Activated CD4-positive, CD25-positive, alpha-beta regulatory T cell treated with anti-CD3 and anti-CD28 coated beads, Interleukin-2, amount 50 U/mL, for 72 hours (primary cell): Measurements from ENCODE around the gene YPEL4.

ENCODE experiments used
- DNase-seq: peaks from one replicate; pipeline ENCODE4 v3.0.0; 2021

YPEL4 gene

GRCh38 chr11:57630171-57630570 lies 19.5 kb downstream of the YPEL4 start:
- no peak for DNase-seq

GRCh38 chr11:57626895-57627294 lies 22.8 kb downstream of the YPEL4 start:
- DNase-seq, result no peak

GRCh38 chr11:57624864-57625263 lies 24.8 kb downstream of the YPEL4 start:
- no peak for DNase-seq

GRCh38 chr11:57622263-57622662 lies 27.4 kb downstream of the YPEL4 start:
- DNase-seq, result no peak

- no peak for DNase-seq
These were observed 29.2 kb downstream of the YPEL4 start for GRCh38 chr11:57620467-57620866.

GRCh38 chr11:57619331-57619730 lies 30.4 kb downstream of the YPEL4 start:
- DNase-seq, result no peak

GRCh38 chr11:57618438-57618837 lies 31.3 kb downstream of the YPEL4 start:
- DNase-seq, result no peak

- DNase-seq, result no peak
These were observed 33.1 kb downstream of the YPEL4 start for GRCh38 chr11:57616595-57616994.

GRCh38 chr11:57615308-57615707 lies 34.4 kb downstream of the YPEL4 start:
- no peak for DNase-seq

- no peak for DNase-seq
These were observed 35.4 kb downstream of the YPEL4 start for GRCh38 chr11:57614234-57614772.

- no peak for DNase-seq
These were observed 39.5 kb downstream of the YPEL4 start for GRCh38 chr11:57610170-57610569.

GRCh38 chr11:57605028-57605420 lies 44.7 kb downstream of the YPEL4 start:
- no peak for DNase-seq

- no peak for DNase-seq
These were observed 45.2 kb downstream of the YPEL4 start for GRCh38 chr11:57604296-57605027.

- DNase-seq, result no peak
These were observed 48.4 kb downstream of the YPEL4 start for GRCh38 chr11:57601297-57601696.

- DNase-seq, result no peak
These were observed 50.3 kb downstream of the YPEL4 start for GRCh38 chr11:57599381-57599780.

- no peak for DNase-seq
These were observed 50.9 kb downstream of the YPEL4 start for GRCh38 chr11:57598831-57599155.

GRCh38 chr11:57597916-57598830 lies 51.5 kb downstream of the YPEL4 start:
- DNase-seq, result no peak

- DNase-seq, result no peak
These were observed 52.2 kb downstream of the YPEL4 start, which contains the start of gene SERPING1 for GRCh38 chr11:57597461-57597915. Gene SERPING1, plus strand, starts transcription at chr11:57597685. Its CDS starts 586 bp downstream, at chr11:57598271.

GRCh38 chr11:57596266-57596885 lies 53.3 kb downstream of the YPEL4 start:
- no peak for DNase-seq
